CD4-positive, alpha-beta memory T cell (primary cell): ENCODE data around the gene ADGRB3. TPM values are rescaled to one million over a fixed set of nuclear protein-coding genes. Genes with fewer than 3 reads are reported as not detected.
"Not testable (repeated sequence)": the region's sequence is repeated elsewhere in the genome, so short reads cannot be mapped to it uniquely, and the experiment has no call there.

Source experiments
- CTCF ChIA-PET: fragments of 350-600 bp; sonication (Branson Sonifier 250); formaldehyde crosslinking; loops from one replicate; lab custom pipeline; 2021; ENCODE audit warnings: inconsistent platforms; ENCODE audit not compliant: partially characterized antibody; lab: Charles Lee
- POLR2A ChIA-PET: fragments of 350-600 bp; sonication (Branson Sonifier 250); formaldehyde crosslinking; loops from one replicate; lab custom pipeline; 2021; ENCODE audit not compliant: partially characterized antibody; lab: Charles Lee
- DNase-seq, 5 donors: peaks; one replicate each; pipeline versions ENCODE4 v3.0.0 to v3.0.0-alpha.2; 2020 to 2022; ENCODE audit warnings: mixed read lengths in 1 of 5
- H3K27ac ChIP-seq: one replicate; pipeline ENCODE4 v1.7.0; 2013; ENCODE audit warnings: low read depth, low read length
- H3K27me3 ChIP-seq: 2 replicates; pipeline ENCODE4 v1.7.0; 2013; ENCODE audit warnings: mild to moderate bottlenecking, low read length, moderate library complexity; ENCODE audit not compliant: insufficient read depth
- H3K36me3 ChIP-seq: 2 replicates; pipeline ENCODE4 v1.7.0; 2013; ENCODE audit warnings: mild to moderate bottlenecking, low read length, moderate library complexity; ENCODE audit not compliant: insufficient read depth
- H3K4me1 ChIP-seq: 2 replicates; pipeline ENCODE4 v1.7.0; 2013; ENCODE audit warnings: mild to moderate bottlenecking, low read length, moderate library complexity; ENCODE audit not compliant: insufficient read depth
- H3K4me3 ChIP-seq, 2 donors: one replicate each; pipeline ENCODE4 v1.7.0; 2013; ENCODE audit warnings: low read length in 2 of 2, mild to moderate bottlenecking in 1 of 2
- H3K9me3 ChIP-seq, 2 donors: one replicate each; pipeline ENCODE4 v1.7.0; 2013; ENCODE audit warnings: low read length in 2 of 2, control low read depth in 1 of 2; ENCODE audit not compliant: control insufficient read depth in 1 of 2
- H3K27ac Mint-ChIP-seq, 7 donors: one replicate each; pipeline ENCODE4 v1.8.0; 2020 to 2021; ENCODE audit warnings: mixed read lengths in 7 of 7, mild to moderate bottlenecking in 6 of 7, inconsistent platforms in 3 of 7, moderate library complexity in 3 of 7
- H3K27me3 Mint-ChIP-seq, 2 donors: one replicate each; pipeline ENCODE4 v1.8.0; 2020 to 2021; ENCODE audit warnings: mixed read lengths in 2 of 2
- H3K36me3 Mint-ChIP-seq, 2 donors: one replicate each; pipeline ENCODE4 v1.8.0; 2020 to 2021; ENCODE audit warnings: mixed read lengths in 2 of 2, inconsistent platforms in 1 of 2, mild to moderate bottlenecking in 1 of 2
- H3K4me1 Mint-ChIP-seq, 4 donors: one replicate each; pipeline ENCODE4 v1.8.0; 2020 to 2021; ENCODE audit warnings: mixed read lengths in 4 of 4, mild to moderate bottlenecking in 1 of 4
- H3K4me3 Mint-ChIP-seq, 8 donors: one replicate each; pipeline ENCODE4 v1.8.0; 2020 to 2021; ENCODE audit warnings: mixed read lengths in 8 of 8, mild to moderate bottlenecking in 7 of 8, moderate library complexity in 6 of 8, inconsistent platforms in 3 of 8
- H3K9me3 Mint-ChIP-seq, 8 donors: one replicate each; pipeline ENCODE4 v1.8.0; 2020 to 2021; ENCODE audit warnings: mixed read lengths in 8 of 8, mild to moderate bottlenecking in 5 of 8, inconsistent platforms in 3 of 8, moderate library complexity in 1 of 8
- intact Hi-C: fragments of 100-400 bp; cut with micrococcal nuclease; formaldehyde crosslinking; loops from one replicate; pipeline ENCODE4 v1.15.1; 2023
- polyA plus RNA-seq, 2 donors: library from polyadenylated mRNA; unstranded; fragments of 300-500 nt; fragmentation: Illumina TruSeq; gene quantifications; one replicate each; pipeline ENCODE4 v1.2.3, GENCODE V29; 2021
- total RNA-seq, 2 experiments: library from RNA; stranded (reverse); gene quantifications; one replicate each; pipeline ENCODE4 v1.2.3, GENCODE V29; 2021

Gene ADGRB3
- total and polyA plus RNA-seq, 4 experiments from 2014 or later: not detected

GRCh38 chr6:69286331-69286730 lies 651.2 kb downstream of the ADGRB3 start:
- H3K27ac ChIP-seq: no peak overlapping the region
- CTCF ChIA-PET: no interaction called here
- H3K9me3 ChIP-seq: no peaks in the 10 kb centered on the region
- Mint-ChIP-seq H3K4me3 (no peak overlapping the region), H3K36me3 (no peaks in the 10 kb centered on the region), H3K4me1 (no peaks in the 10 kb centered on the region), H3K27ac (no peak overlapping the region), H3K9me3 (peaks cover 0 to 4% (median 2%) of the 10 kb centered on the region in 8 donors), H3K27me3 (no peaks in the 10 kb centered on the region)
- H3K4me3 ChIP-seq: no peak overlapping the region
- H3K36me3 ChIP-seq: no peaks in the 10 kb centered on the region
- intact Hi-C loops: no loop called here
- no peaks in the 10 kb centered on the region for H3K27me3 ChIP-seq
- DNase-seq: no peak
- no peaks in the 10 kb centered on the region for H3K4me1 ChIP-seq
- POLR2A ChIA-PET: no interaction called here

DNA sequence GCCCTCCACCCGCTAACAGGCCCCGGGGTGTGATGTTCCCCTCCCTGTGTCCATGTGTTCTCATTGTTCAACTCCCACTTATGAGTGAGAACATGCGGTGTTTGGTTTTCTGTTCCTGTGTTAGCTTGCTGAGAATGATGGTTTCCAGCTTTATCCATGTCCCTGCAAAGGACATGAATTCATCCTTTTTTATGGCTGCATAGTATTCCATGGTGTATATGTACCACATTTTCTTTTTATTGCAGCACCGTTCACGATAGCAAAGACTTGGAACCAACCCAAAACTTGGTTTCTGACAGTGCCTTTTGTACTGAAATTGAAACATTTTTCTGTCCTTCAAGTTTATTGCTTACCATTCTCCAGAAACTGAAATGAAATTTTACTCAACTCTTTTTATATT lies 653.1 kb downstream of the ADGRB3 start:
- CTCF ChIA-PET, DNase-seq, intact Hi-C loops, H3K27ac ChIP-seq, H3K4me1 Mint-ChIP-seq, POLR2A ChIA-PET, H3K4me1 ChIP-seq, H3K9me3 Mint-ChIP-seq, H3K4me3 Mint-ChIP-seq, H3K27me3 Mint-ChIP-seq, H3K36me3 ChIP-seq, H3K27me3 ChIP-seq, H3K9me3 ChIP-seq, H3K27ac Mint-ChIP-seq, H3K4me3 ChIP-seq, H3K36me3 Mint-ChIP-seq: not testable (repeated sequence)

GRCh38 chr6:69289689-69290495 lies 654.8 kb downstream of the ADGRB3 start:
- CTCF ChIA-PET: no interaction called here
- no peaks in the 10 kb centered on the region for H3K36me3 Mint-ChIP-seq

GRCh38 chr6:69293471-69293870 lies 658.4 kb downstream of the ADGRB3 start:
- Mint-ChIP-seq H3K27ac (no peak overlapping the region), H3K36me3 (no peaks in the 10 kb centered on the region), H3K27me3 (no peaks in the 10 kb centered on the region), H3K4me3 (no peak overlapping the region), H3K4me1 (no peaks in the 10 kb centered on the region), H3K9me3 (peaks cover 0 to 5% (median 3%) of the 10 kb centered on the region in 8 donors)
- H3K4me1 ChIP-seq: no peaks in the 10 kb centered on the region
- H3K4me3 ChIP-seq: no peak overlapping the region
- no peaks in the 10 kb centered on the region for H3K9me3 ChIP-seq
- H3K27ac ChIP-seq: no peak overlapping the region
- no peaks in the 10 kb centered on the region for H3K27me3 ChIP-seq
- no peak for DNase-seq
- no peaks in the 10 kb centered on the region for H3K36me3 ChIP-seq
- ChIA-PET CTCF (no interaction called here), POLR2A (no interaction called here)
- intact Hi-C loops: no loop called here

More at GRCh38 chr6:69289689-69290495, 654.8 kb downstream of the ADGRB3 start:
- no peaks in the 10 kb centered on the region for H3K27me3 ChIP-seq
- Mint-ChIP-seq H3K9me3 (peaks cover 0 to 5% (median 3%) of the 10 kb centered on the region in 8 donors), H3K27ac (no peak overlapping the region), H3K4me1 (no peaks in the 10 kb centered on the region), H3K4me3 (no peak overlapping the region), H3K27me3 (no peaks in the 10 kb centered on the region)
- no peak overlapping the region for H3K4me3 ChIP-seq
- H3K4me1 ChIP-seq: no peaks in the 10 kb centered on the region
- H3K36me3 ChIP-seq: no peaks in the 10 kb centered on the region
- POLR2A ChIA-PET: no interaction called here
- intact Hi-C loops: no loop called here
- H3K27ac ChIP-seq: no peak overlapping the region
- no peaks in the 10 kb centered on the region for H3K9me3 ChIP-seq
- DNase-seq: no peak

GRCh38 chr6:69294407-69294806 lies 659.3 kb downstream of the ADGRB3 start:
- H3K36me3 ChIP-seq: no peaks in the 10 kb centered on the region
- no peaks in the 10 kb centered on the region for H3K4me1 ChIP-seq
- DNase-seq: no peak
- Mint-ChIP-seq H3K27me3 (no peaks in the 10 kb centered on the region), H3K36me3 (no peaks in the 10 kb centered on the region), H3K27ac (no peak overlapping the region), H3K4me1 (no peaks in the 10 kb centered on the region), H3K4me3 (no peak overlapping the region), H3K9me3 (peaks cover 0 to 5% (median 2%) of the 10 kb centered on the region in 8 donors)
- intact Hi-C loops: no loop called here
- POLR2A ChIA-PET: no interaction called here
- H3K9me3 ChIP-seq: no peaks in the 10 kb centered on the region
- CTCF ChIA-PET: no interaction called here
- no peak overlapping the region for H3K4me3 ChIP-seq
- no peaks in the 10 kb centered on the region for H3K27me3 ChIP-seq
- no peak overlapping the region for H3K27ac ChIP-seq

- H3K4me1 Mint-ChIP-seq: no peaks in the 10 kb centered on the region
- H3K9me3 Mint-ChIP-seq: peaks cover 0 to 5% (median 0%) of the 10 kb centered on the region in 8 donors
- H3K4me1 ChIP-seq: no peaks in the 10 kb centered on the region
- DNase-seq: no peak
- no peak overlapping the region for H3K27ac ChIP-seq
- no peak overlapping the region for H3K4me3 Mint-ChIP-seq
- CTCF ChIA-PET: no interaction called here
- intact Hi-C loops: no loop called here
- H3K27ac Mint-ChIP-seq: no peak overlapping the region
- POLR2A ChIA-PET: no interaction called here
- H3K9me3 ChIP-seq: no peaks in the 10 kb centered on the region
- no peaks in the 10 kb centered on the region for H3K36me3 Mint-ChIP-seq
- H3K27me3 ChIP-seq: no peaks in the 10 kb centered on the region
- H3K36me3 ChIP-seq: no peaks in the 10 kb centered on the region
- no peaks in the 10 kb centered on the region for H3K27me3 Mint-ChIP-seq
- no peak overlapping the region for H3K4me3 ChIP-seq
These were observed 659.8 kb downstream of the ADGRB3 start for GRCh38 chr6:69294862-69295261.

- ChIA-PET POLR2A (no interaction called here), CTCF (no interaction called here)
- H3K27me3 ChIP-seq: no peaks in the 10 kb centered on the region
- no peaks in the 10 kb centered on the region for H3K36me3 Mint-ChIP-seq
- intact Hi-C loops: no loop called here
- H3K27ac Mint-ChIP-seq: no peak overlapping the region
- H3K9me3 ChIP-seq: no peaks in the 10 kb centered on the region
- H3K9me3 Mint-ChIP-seq: peaks cover 0 to 5% (median 0%) of the 10 kb centered on the region in 8 donors
- no peaks in the 10 kb centered on the region for H3K4me1 Mint-ChIP-seq
- H3K27ac ChIP-seq: no peak overlapping the region
- no peaks in the 10 kb centered on the region for H3K36me3 ChIP-seq
- no peaks in the 10 kb centered on the region for H3K4me1 ChIP-seq
- no peak overlapping the region for H3K4me3 ChIP-seq
- DNase-seq: no peak
- H3K4me3 Mint-ChIP-seq: no peak overlapping the region
- no peaks in the 10 kb centered on the region for H3K27me3 Mint-ChIP-seq
These were observed 668.3 kb downstream of the ADGRB3 start for GRCh38 chr6:69303382-69303781.
